Measurements from ENCODE around the gene FREM3. TPM values are rescaled to one million over a fixed set of nuclear protein-coding genes. Genes with fewer than 3 reads are reported as not detected.
"Not testable (repeated sequence)": the region's sequence is repeated elsewhere in the genome, so short reads cannot be mapped to it uniquely, and the experiment has no call there.

Gene FREM3
- total RNA-seq (2014; rRNA removed; shearing (Covaris generic)): not detected in 2 replicates

- DNase-seq (ENCODE audit: low read depth): no peak
Observed at GRCh38 chr4:143700416-143701352, at the start of gene FREM3. Gene FREM3, minus strand, starts transcription at chr4:143700675. Its CDS starts 0 bp downstream, at chr4:143700675.

GRCh38 chr4:143745874-143746273, 45.4 kb upstream of the FREM3 start:
- no peak for DNase-seq (ENCODE audit: low read depth)

- no peak for DNase-seq (ENCODE audit: low read depth)
Observed at GRCh38 chr4:143743591-143743990, 43.1 kb upstream of the FREM3 start.

- DNase-seq (ENCODE audit: low read depth): no peak
Observed at GRCh38 chr4:143742834-143743233, 42.4 kb upstream of the FREM3 start.

GRCh38 chr4:143736861-143737260, 36.4 kb upstream of the FREM3 start:
- DNase-seq (ENCODE audit: low read depth): no peak

- DNase-seq (ENCODE audit: low read depth): not testable (repeated sequence)
Observed at GRCh38 chr4:143736061-143736460, 35.6 kb upstream of the FREM3 start.

- DNase-seq (ENCODE audit: low read depth): no peak
Observed at GRCh38 chr4:143728166-143728565, 27.7 kb upstream of the FREM3 start.

GRCh38 chr4:143726714-143727113, 26.2 kb upstream of the FREM3 start:
- no peak for DNase-seq (ENCODE audit: low read depth)

GRCh38 chr4:143721317-143721716, 20.8 kb upstream of the FREM3 start:
- no peak for DNase-seq (ENCODE audit: low read depth)

GRCh38 chr4:143718748-143719147, 18.3 kb upstream of the FREM3 start:
- not testable (repeated sequence) for DNase-seq (ENCODE audit: low read depth)

- no peak for DNase-seq (ENCODE audit: low read depth)
Observed at GRCh38 chr4:143713955-143714625, 13.6 kb upstream of the FREM3 start.

GRCh38 chr4:143713553-143713952, 13.1 kb upstream of the FREM3 start:
- DNase-seq (ENCODE audit: low read depth): no peak

GRCh38 chr4:143712155-143712550, 11.7 kb upstream of the FREM3 start:
- no peak for DNase-seq (ENCODE audit: low read depth)

- no peak for DNase-seq (ENCODE audit: low read depth)
Observed at GRCh38 chr4:143711543-143712154, 11.2 kb upstream of the FREM3 start.

GRCh38 chr4:143701365-143701764, 890 bp upstream of the FREM3 start:
- DNase-seq (ENCODE audit: low read depth): no peak

GRCh38 chr4:143700046-143700415, 444 bp downstream of the FREM3 start:
- no peak for DNase-seq (ENCODE audit: low read depth)

GRCh38 chr4:143699331-143700045, 987 bp downstream of the FREM3 start:
- DNase-seq (ENCODE audit: low read depth): no peak

GRCh38 chr4:143693856-143694255, 6.6 kb downstream of the FREM3 start:
- no peak for DNase-seq (ENCODE audit: low read depth)

- DNase-seq (ENCODE audit: low read depth): no peak
Observed at GRCh38 chr4:143692241-143692640, 8.2 kb downstream of the FREM3 start.

- no peak for DNase-seq (ENCODE audit: low read depth)
Observed at GRCh38 chr4:143679434-143679833, 21.0 kb downstream of the FREM3 start.

GRCh38 chr4:143673629-143674028, 26.8 kb downstream of the FREM3 start:
- DNase-seq (ENCODE audit: low read depth): not testable (repeated sequence)

All from RPMI7951 (cell line).